Panc1 (cell line): ENCODE results near the gene GNMT. TPM values are rescaled to one million over a fixed set of nuclear protein-coding genes. Genes with fewer than 3 reads are reported as not detected.
A peak's percentile ranks its signal among the peaks of the same experiment; 100 is the strongest.

Source experiments
- ATAC-seq: fragments of 200-7000 bp; cut with Tn5 transposase; 2 replicates; pipeline ENCODE4 v1.9.1; 2020; ENCODE audit warnings: mild to moderate bottlenecking, moderate library complexity
- BruUV-seq: library from RNA; stranded (reverse); fragments of 400-500 nt; replicated peaks from 2 replicates; lab custom pipeline; 2021; lab: Mats Ljungman, UMichigan
- CTCF ChIA-PET: fragments of 300-600 bp; sonication (Branson Sonifier 250); formaldehyde crosslinking; loops from one replicate; lab custom pipeline; 2022; ENCODE audit warnings: antibody characterized with exemption; lab: Charles Lee
- POLR2A ChIA-PET: fragments of 300-600 bp; sonication (Branson Sonifier 250); formaldehyde crosslinking; loops from one replicate; lab custom pipeline; 2022; ENCODE audit warnings: antibody characterized with exemption; lab: Charles Lee
- DNase-seq: peaks from one replicate; pipeline ENCODE4 v3.0.0-alpha.2; 2010; ENCODE audit warnings: low read depth, low spot score
- H3K27ac ChIP-seq: 2 replicates; pipeline ENCODE4 v1.5.1; 2011; ENCODE audit warnings: mild to moderate bottlenecking, low read length, inconsistent platforms
- H3K27me3 ChIP-seq: fragments of 200-500 bp; sonication (Bioruptor generic); 2 replicates; pipeline ENCODE4 v1.6.0; 2014; ENCODE audit warnings: low read length, inconsistent platforms; ENCODE audit not compliant: control insufficient read depth, insufficient read depth
- H3K36me3 ChIP-seq: fragments of 200-500 bp; sonication (Bioruptor generic); 2 replicates; pipeline ENCODE4 v1.5.1; 2014; ENCODE audit warnings: inconsistent platforms, mild to moderate bottlenecking, low read length, moderate library complexity; ENCODE audit not compliant: control insufficient read depth, insufficient read depth
- H3K4me1 ChIP-seq: 2 replicates; pipeline ENCODE4 v1.5.1; 2011; ENCODE audit warnings: inconsistent platforms, mild to moderate bottlenecking, low read length, moderate library complexity; ENCODE audit not compliant: control insufficient read depth, insufficient read depth
- H3K4me3 ChIP-seq, 2 experiments: 2 replicates each; pipeline ENCODE4 v1.5.1; 2011 to 2012; ENCODE audit warnings: low read depth in 2 of 2, low read length in 2 of 2, mild to moderate bottlenecking in 2 of 2, inconsistent platforms in 1 of 2, moderate library complexity in 1 of 2
- H3K9me3 ChIP-seq: fragments of 200-500 bp; sonication (Bioruptor generic); 2 replicates; pipeline ENCODE4 v1.5.1; 2014; ENCODE audit warnings: low read depth, mild to moderate bottlenecking, inconsistent platforms, low read length, moderate library complexity; ENCODE audit not compliant: control insufficient read depth, insufficient read depth
- CTCF ChIP-seq: fragments of 450-650 bp; IDR thresholded peaks from 2 replicates; pipeline ENCODE4 v1.5.1; 2017; ENCODE audit warnings: mild to moderate bottlenecking
- POLR2AphosphoS5 ChIP-seq: IDR thresholded peaks from 2 replicates; pipeline ENCODE4 v1.6.1; 2012; ENCODE audit warnings: mild to moderate bottlenecking, low read depth, low read length, moderate library complexity
- REST ChIP-seq, 2 experiments: IDR thresholded peaks; 2 replicates each; pipeline ENCODE4 v1.6.1; 2011 to 2012; ENCODE audit warnings: low read depth in 2 of 2, control low read depth in 1 of 2, low read length in 1 of 2, mild to moderate bottlenecking in 1 of 2, moderate library complexity in 1 of 2; ENCODE audit not compliant: insufficient read depth in 1 of 2
- SIN3A ChIP-seq: IDR thresholded peaks from 2 replicates; pipeline ENCODE4 v1.6.1; 2012; ENCODE audit warnings: low read depth, mild to moderate bottlenecking, low read length, moderate library complexity, borderline replicate concordance; ENCODE audit not compliant: insufficient read depth
- TCF7L2 ChIP-seq: IDR thresholded peaks from 2 replicates; pipeline ENCODE4 v1.6.1; 2011; ENCODE audit warnings: mild to moderate bottlenecking, low read depth, low read length, inconsistent platforms
- in situ Hi-C: cut with HindIII; loops from 2 replicates; pipeline ENCODE4 v1.10.0; 2016; ENCODE audit warnings: low sequenced_read_pairs, low pct_unique_long_range_greater_than_20kb
- intact Hi-C: fragments of 100-400 bp; cut with micrococcal nuclease; formaldehyde crosslinking; loops from one replicate; pipeline ENCODE4 v1.10.0; 2022; ENCODE audit not compliant: unreplicated experiment
- total RNA-seq: library from RNA; stranded (reverse); gene quantifications from one replicate; pipeline ENCODE4 v1.2.1, GENCODE V29; 2021; ENCODE audit not compliant: unreplicated experiment

The GNMT gene
- total RNA-seq, 1 experiment from 2014 or later = 0.72 TPM

GRCh38 chr6:42974919-42975505, 14.5 kb downstream of the GNMT start:
- Histone ChIP-seq H3K9me3 (no peaks in the 10 kb centered on the region), H3K36me3 (no peaks in the 10 kb centered on the region), H3K4me1 (peaks cover 19% of the 10 kb centered on the region), H3K27ac (no peak overlapping the region), H3K4me3 (no peak overlapping the region), H3K27me3 (no peaks in the 10 kb centered on the region)
- ChIA-PET POLR2A (interaction anchor here (0.6 to 0.9 kb wide), 3 partner anchors 10 to 61 kb away, joined by 3 to 5 read pairs (median 3); no protein-coding TSS in a partner anchor), CTCF (no interaction called here)
- DNase-seq (no peak), ATAC-seq (no peak)
- in situ Hi-C loops (no loop called here), intact Hi-C loops (no loop called here)
- TF ChIP-seq TCF7L2 (no peak), POLR2AphosphoS5 (no peak), REST (IDR thresholded peaks at IDR 0.05; ENCODE audit: insufficient read depth in 1 of 2, low read depth in 2 of 2, low read length in 1 of 2) (no peak), CTCF (no peak), SIN3A (no peak)
- no TSS peak for BruUV-seq

GRCh38 chr6:42978487-42978838, 17.9 kb downstream of the GNMT start:
- Histone ChIP-seq H3K9me3 (no peaks in the 10 kb centered on the region), H3K4me1 (peaks cover 13% of the 10 kb centered on the region; the same call in 1 of the 2 replicates), H3K27ac (peak overlapping the region; percentile 88), H3K27me3 (no peaks in the 10 kb centered on the region), H3K36me3 (no peaks in the 10 kb centered on the region), H3K4me3 (peak overlapping the region; percentile 72 to 81)
- ChIA-PET POLR2A (interaction anchor here (0.6 to 0.7 kb wide), 4 partner anchors 21 to 1217 kb away, joined by 3 to 8 read pairs (median 4); partner anchors contain the start of gene KLHDC3), CTCF (no interaction called here)
- BruUV-seq = no TSS peak
- TF ChIP-seq SIN3A = no peak
- no peak for TF ChIP-seq TCF7L2
- TF ChIP-seq POLR2AphosphoS5 = no peak
- no peak for TF ChIP-seq REST (IDR thresholded peaks at IDR 0.05; ENCODE audit: insufficient read depth in 1 of 2, low read depth in 2 of 2, low read length in 1 of 2)
- TF ChIP-seq CTCF = no peak
- intact Hi-C loops (no loop called here), in situ Hi-C loops (no loop called here)
- DNase-seq (no peak), ATAC-seq (peak; percentile 28)
